ENCODE measurements around the gene PSMB5. TPM values are rescaled to one million over a fixed set of nuclear protein-coding genes. Genes with fewer than 3 reads are reported as not detected.
A peak's percentile ranks its signal among the peaks of the same experiment; 100 is the strongest.

The PSMB5 gene
- total RNA-seq, 3 donors from 2014 or later (not counting 1 experiment from before 2014, with no cell fraction given): 15.7 to 19.1 (median 16.4) TPM

GRCh38 chr14:23009483-23009938 is 25.2 kb downstream of the PSMB5 start:
- peak overlapping the region; percentile 97 to 98 for H3K27ac Mint-ChIP-seq
- H3K4me1 Mint-ChIP-seq: peaks cover 30 to 38% of the 10 kb centered on the region in 2 donors

GRCh38 chr14:23008831-23009230 is 25.9 kb downstream of the PSMB5 start:
- DNase-seq: no peak
- Histone ChIP-seq H3K9me3 (ENCODE audit: control insufficient read depth, insufficient read depth, low read length) (no peaks in the 10 kb centered on the region), H3K36me3 (ENCODE audit: control insufficient read depth, insufficient read depth, low read length) (no peaks in the 10 kb centered on the region), H3K4me1 (ENCODE audit: control insufficient read depth, insufficient read depth, low read length) (peaks cover 23% of the 10 kb centered on the region), H3K27me3 (ENCODE audit: control insufficient read depth, insufficient read depth, low read length) (no peaks in the 10 kb centered on the region), H3K27ac (ENCODE audit: low read length) (no peak overlapping the region), H3K4me3 (ENCODE audit: low read length) (no peak overlapping the region)
- peaks cover 30 to 38% of the 10 kb centered on the region in 2 donors for H3K4me1 Mint-ChIP-seq
- 17% methylated on average over 3 of the region's 3 CpGs for WGBS (ENCODE audit: insufficient coverage)
- TF ChIP-seq CTCF (IDR thresholded peaks at IDR 0.05): no peak
- no peaks in the 10 kb centered on the region for H3K9me3 Mint-ChIP-seq
- no peak for ATAC-seq
- H3K27me3 Mint-ChIP-seq (ENCODE audit: low read depth in 2 of 2): no peaks in the 10 kb centered on the region
- H3K36me3 Mint-ChIP-seq: no peaks in the 10 kb centered on the region
- intact Hi-C loops (cut with micrococcal nuclease): loop anchor here (5.0 kb wide), 1 partner anchor 48 kb away; the partner anchor contains the start of gene CDH24
- H3K4me3 Mint-ChIP-seq: peak overlapping the region; percentile 95
- H3K27ac Mint-ChIP-seq: peak overlapping the region; percentile 97 to 98

More at GRCh38 chr14:23009483-23009938, 25.2 kb downstream of the PSMB5 start:
- no peaks in the 10 kb centered on the region for H3K27me3 Mint-ChIP-seq (ENCODE audit: low read depth in 2 of 2)
- no peaks in the 10 kb centered on the region for H3K36me3 ChIP-seq (ENCODE audit: control insufficient read depth, insufficient read depth, low read length)
- peak overlapping the region; percentile 95 for H3K4me3 Mint-ChIP-seq
- intact Hi-C loops (cut with micrococcal nuclease): loop anchor here (5.0 kb wide), 1 partner anchor 48 kb away; the partner anchor contains the start of gene CDH24
- TF ChIP-seq CTCF (IDR thresholded peaks at IDR 0.05): no peak
- ATAC-seq (no peak), DNase-seq (no peak)
- H3K9me3 Mint-ChIP-seq: no peaks in the 10 kb centered on the region
- H3K27ac ChIP-seq (ENCODE audit: low read length): peak overlapping the region; percentile 66
- H3K9me3 ChIP-seq (ENCODE audit: control insufficient read depth, insufficient read depth, low read length): no peaks in the 10 kb centered on the region
- no peaks in the 10 kb centered on the region for H3K27me3 ChIP-seq (ENCODE audit: control insufficient read depth, insufficient read depth, low read length)
- 8% methylated on average over 3 of the region's 8 CpGs for WGBS (ENCODE audit: insufficient coverage)
- H3K36me3 Mint-ChIP-seq: no peaks in the 10 kb centered on the region
- peak overlapping the region; percentile 66 for H3K4me3 ChIP-seq (ENCODE audit: low read length)
- H3K4me1 ChIP-seq (ENCODE audit: control insufficient read depth, insufficient read depth, low read length): peaks cover 23% of the 10 kb centered on the region

GRCh38 chr14:23006544-23007419 is 27.9 kb downstream of the PSMB5 start:
- Mint-ChIP-seq H3K9me3 (no peaks in the 10 kb centered on the region), H3K36me3 (no peaks in the 10 kb centered on the region), H3K27ac (peak overlapping the region; percentile 97 to 98), H3K4me3 (peak overlapping the region; percentile 98), H3K27me3 (ENCODE audit: low read depth in 2 of 2) (no peaks in the 10 kb centered on the region), H3K4me1 (peaks cover 30 to 38% of the 10 kb centered on the region in 2 donors)
- DNase-seq: peak; percentile 95 to 99
- intact Hi-C loops (cut with micrococcal nuclease): loop anchor here (1.0 to 5.0 kb wide), 3 partner anchors 28 to 78 kb away; partner anchors contain the start of genes CDH24, PRMT5 and PSMB5
- peak overlapping the region; percentile 93 for H3K4me3 ChIP-seq (ENCODE audit: low read length)
- H3K27ac ChIP-seq (ENCODE audit: low read length): peak overlapping the region; percentile 91
- H3K4me1 ChIP-seq (ENCODE audit: control insufficient read depth, insufficient read depth, low read length): peaks cover 23% of the 10 kb centered on the region
- ATAC-seq: peak; percentile 91 to 99 (median 93)
- WGBS (ENCODE audit: insufficient coverage): under 1% methylated on average over 62 of the region's 62 CpGs
- H3K27me3 ChIP-seq (ENCODE audit: control insufficient read depth, insufficient read depth, low read length): no peaks in the 10 kb centered on the region
- no peaks in the 10 kb centered on the region for H3K36me3 ChIP-seq (ENCODE audit: control insufficient read depth, insufficient read depth, low read length)
- H3K9me3 ChIP-seq (ENCODE audit: control insufficient read depth, insufficient read depth, low read length): no peaks in the 10 kb centered on the region
- peak; percentile 18 for TF ChIP-seq CTCF (IDR thresholded peaks at IDR 0.05)
